Endothelial cell of umbilical vein (primary cell): Measurements from ENCODE around the gene RFXANK. TPM values are rescaled to one million over a fixed set of nuclear protein-coding genes. Genes with fewer than 3 reads are reported as not detected.

ENCODE experiments used
- BruUV-seq: library from RNA; stranded (reverse); fragments of 400-500 nt; replicated peaks from 2 replicates; lab custom pipeline; 2021; lab: Mats Ljungman, UMichigan
- CTCF ChIA-PET: fragments of 300-600, 350-600 bp; sonication (Branson Sonifier 250); formaldehyde crosslinking; loops from one replicate; lab custom pipeline; 2021; ENCODE audit warnings: antibody characterized with exemption, inconsistent platforms; lab: Charles Lee
- POLR2A ChIA-PET: fragments of 300-600, 350-600 bp; sonication (Branson Sonifier 250); formaldehyde crosslinking; loops from one replicate; lab custom pipeline; 2021; ENCODE audit warnings: antibody characterized with exemption, inconsistent platforms; lab: Charles Lee
- DNase-seq: peaks from one replicate; pipeline ENCODE4 v3.0.0-alpha.2; 2011; ENCODE audit warnings: low read depth, low spot score
- FAIRE-seq: peaks from 2 replicates; lab custom pipeline; 2011; peaks lifted over from hg19 to GRCh38; lab: Jason Lieb, UNC
- H2AFZ ChIP-seq: 2 replicates; pipeline ENCODE4 v1.6.0; 2012; ENCODE audit warnings: low read depth, low read length, control low read depth, inconsistent platforms
- H3K27ac ChIP-seq: 2 replicates; pipeline ENCODE4 v1.5.1; 2011; ENCODE audit warnings: low read depth, mild to moderate bottlenecking, control low read depth, low read length, moderate library complexity; ENCODE audit not compliant: insufficient read depth
- H3K27me3 ChIP-seq, 2 experiments: 2 replicates each; pipeline versions ENCODE4 v1.6.0 to v1.6.1; 2011; ENCODE audit warnings: low read length in 2 of 2, mixed read lengths in 1 of 2; ENCODE audit not compliant: control insufficient read depth in 2 of 2, insufficient read depth in 2 of 2
- H3K36me3 ChIP-seq, 2 experiments: 2 replicates in 1 of 2; 3 replicates in 1 of 2; pipeline ENCODE4 v1.5.1; 2011; ENCODE audit warnings: low read length in 2 of 2, mild to moderate bottlenecking in 1 of 2, moderate library complexity in 1 of 2; ENCODE audit not compliant: control insufficient read depth in 2 of 2, insufficient read depth in 2 of 2; ENCODE audit errors: extremely low read depth in 1 of 2
- H3K4me1 ChIP-seq: 3 replicates; pipeline ENCODE4 v1.5.1; 2011; ENCODE audit warnings: mild to moderate bottlenecking, low read length; ENCODE audit not compliant: control insufficient read depth, insufficient read depth; ENCODE audit errors: extremely low read depth
- H3K4me2 ChIP-seq: 2 replicates; pipeline ENCODE4 v1.6.1; 2011; ENCODE audit warnings: low read length, control low read depth, mixed read lengths; ENCODE audit not compliant: insufficient read depth
- H3K4me3 ChIP-seq, 3 experiments: fragments of 200-600 bp in 1 of 3; sonication (generic), shearing (Covaris generic) in 1 of 3; replicated peaks in 1 of 3; 2 replicates each; pipeline ENCODE4 v1.5.1; 2011 to 2016; ENCODE audit warnings: control low read depth in 3 of 3, low read length in 3 of 3, mild to moderate bottlenecking in 2 of 3, inconsistent platforms in 1 of 3, low read depth in 1 of 3, moderate library complexity in 1 of 3; ENCODE audit not compliant: insufficient read depth in 1 of 3
- H3K79me2 ChIP-seq: 2 replicates; pipeline ENCODE4 v1.6.0; 2012; ENCODE audit warnings: low read length, inconsistent platforms; ENCODE audit not compliant: control insufficient read depth, insufficient read depth
- H3K9ac ChIP-seq: replicated peaks from 2 replicates; pipeline ENCODE3; 2011; ENCODE audit warnings: low read length, control low read depth; ENCODE audit not compliant: insufficient read depth; ENCODE audit errors: extremely low read depth
- H3K9me1 ChIP-seq: replicated peaks from 3 replicates; pipeline ENCODE4 v1.6.0; 2011; ENCODE audit warnings: mild to moderate bottlenecking, low read length; ENCODE audit not compliant: control insufficient read depth, insufficient read depth; ENCODE audit errors: extremely low read depth
- H3K9me3 ChIP-seq: replicated peaks from 2 replicates; pipeline ENCODE4 v1.5.1; 2012; ENCODE audit warnings: low read length, inconsistent platforms; ENCODE audit not compliant: control insufficient read depth, insufficient read depth
- H4K20me1 ChIP-seq: replicated peaks from 2 replicates; pipeline ENCODE3; 2011; ENCODE audit warnings: mild to moderate bottlenecking, low read length; ENCODE audit not compliant: control insufficient read depth, insufficient read depth; ENCODE audit errors: extremely low read depth
- CTCF ChIP-seq, 2 donors: IDR thresholded peaks; 1 replicate in 1 of 2; 2 replicates in 1 of 2; pipeline ENCODE4 v1.5.1; 2011; ENCODE audit warnings: low read length in 2 of 2, mild to moderate bottlenecking in 2 of 2, moderate library complexity in 2 of 2, control low read depth in 1 of 2, inconsistent platforms in 1 of 2, low read depth in 1 of 2; ENCODE audit not compliant: insufficient read depth in 1 of 2; ENCODE audit errors: extremely low read depth in 1 of 2
- EZH2 ChIP-seq: IDR thresholded peaks from 2 replicates; pipeline ENCODE4 v1.6.1; 2012; ENCODE audit warnings: borderline replicate concordance, low read depth, mild to moderate bottlenecking, moderate library complexity, low read length, inconsistent platforms; ENCODE audit not compliant: severe bottlenecking
- FOS ChIP-seq: IDR thresholded peaks from 2 replicates; pipeline ENCODE4 v1.6.1; 2011; ENCODE audit warnings: mild to moderate bottlenecking, low read length, moderate library complexity, borderline replicate concordance; ENCODE audit not compliant: insufficient read depth
- GATA2 ChIP-seq: IDR thresholded peaks from 2 replicates; pipeline ENCODE4 v1.7.0; 2011; ENCODE audit warnings: low read depth, mild to moderate bottlenecking, moderate library complexity, mixed read lengths, low read length; ENCODE audit not compliant: insufficient read length, insufficient read depth
- JUN ChIP-seq: IDR thresholded peaks from 2 replicates; pipeline ENCODE4 v1.6.1; 2011; ENCODE audit warnings: borderline replicate concordance, low read depth; ENCODE audit not compliant: insufficient read length, insufficient read depth
- MAX ChIP-seq: IDR thresholded peaks from 2 replicates; pipeline ENCODE4 v1.6.1; 2011; ENCODE audit not compliant: insufficient read depth, insufficient read length
- MYC ChIP-seq: IDR thresholded peaks from one replicate; pipeline ENCODE4 v1.6.1; 2011; ENCODE audit warnings: mild to moderate bottlenecking, low read depth, low read length
- POLR2A ChIP-seq: IDR thresholded peaks from 2 replicates; pipeline ENCODE4 v1.6.1; 2012; ENCODE audit warnings: low read depth, mild to moderate bottlenecking, control low read depth, low read length
- POLR2AphosphoS5 ChIP-seq: IDR thresholded peaks from 2 replicates; pipeline ENCODE4 v1.6.1; 2012; ENCODE audit warnings: low read depth, mild to moderate bottlenecking, control low read depth, low read length, moderate library complexity; ENCODE audit not compliant: insufficient read depth
- dilution Hi-C: fragments of 300-500 bp; cut with MboI; formaldehyde crosslinking; loops from one replicate; pipeline ENCODE4 v1.15.0; 2019; ENCODE audit warnings: low sequenced_read_pairs; ENCODE audit not compliant: extremely low pct_ligation_motif_present
- intact Hi-C: fragments of 100-400 bp; cut with micrococcal nuclease; formaldehyde crosslinking; loops from one replicate; pipeline ENCODE4 v1.10.0; 2022
- polyA plus RNA-seq, 4 experiments: library from polyadenylated mRNA; depleted of rRNA in 3 of 4; stranded (reverse) in 3 of 4; unstranded in 1 of 4; fragments of >200 nt; gene quantifications; 2 replicates each; pipeline versions ENCODE4 v1.2.1 to v1.2.3, GENCODE V29; 2011 to 2012; ENCODE audit warnings: missing spikeins in 1 of 4
- total RNA-seq: library from RNA; stranded (reverse); gene quantifications from 2 replicates; pipeline ENCODE4 v1.2.3, GENCODE V29; 2021

The RFXANK gene
- total and polyA plus RNA-seq, 2 donors (not counting 3 experiments of a cell fraction or from before 2014, with no cell fraction given), result 105 to 124 TPM

- Histone ChIP-seq H3K36me3 (no peaks in the 10 kb centered on the region), H3K4me1 (no peaks in the 10 kb centered on the region), H3K9me3 (peaks cover 2% of the 10 kb centered on the region), H3K4me3 (no peak overlapping the region), H3K27ac (no peak overlapping the region), H3K79me2 (no peaks in the 10 kb centered on the region), H3K27me3 (no peaks in the 10 kb centered on the region), H3K9me1 (no peaks in the 10 kb centered on the region), H4K20me1 (no peaks in the 10 kb centered on the region), H3K4me2 (no peak overlapping the region), H2AFZ (no peak overlapping the region), H3K9ac (no peak overlapping the region)
- intact Hi-C loops, result no loop called here
- dilution Hi-C loops, result no loop called here
- ChIA-PET POLR2A (no interaction called here), CTCF (interaction anchor here (0.6 to 1.7 kb wide), 4 partner anchors 11 to 143 kb away, joined by 3 to 8 read pairs (median 6); no protein-coding TSS in a partner anchor)
- TF ChIP-seq FOS (no peak), JUN (no peak), MAX (no peak), MYC (no peak), GATA2 (no peak), EZH2 (no peak), POLR2A (no peak), POLR2AphosphoS5 (no peak), CTCF (IDR thresholded peaks at IDR 0.05; ENCODE audit: extremely low read depth in 1 of 2, insufficient read depth in 1 of 2, low read depth in 1 of 2, low read length in 2 of 2) (no peak)
- FAIRE-seq (no peak), DNase-seq (no peak)
- BruUV-seq, result no TSS peak
Measured at GRCh38 chr19:19230999-19231398, 38.9 kb downstream of the RFXANK start.
